GM12878 (cell line): Measurements from ENCODE around the gene GOLGA2. TPM values are rescaled to one million over a fixed set of nuclear protein-coding genes. Genes with fewer than 3 reads are reported as not detected.

Experiments used
- ATAC-seq: fragments of 200-7000 bp; cut with Tn5 transposase; 3 replicates; pipeline ENCODE4 v1.9.1; 2020; ENCODE audit warnings: mild to moderate bottlenecking, moderate library complexity
- BruUV-seq: library from RNA; stranded (reverse); fragments of 400-500 nt; replicated peaks from 2 replicates; lab custom pipeline; 2021; lab: Mats Ljungman, UMichigan
- CTCF ChIA-PET: fragments of 300-600 bp; sonication (Branson Sonifier 250); formaldehyde crosslinking; extraction: SDS; loops from one replicate; lab custom pipeline; 2021; ENCODE audit warnings: inconsistent platforms; lab: Yijun Ruan, JAX
- POLR2A ChIA-PET: fragments of 350-600 bp; formaldehyde crosslinking; extraction: SDS; loops from one replicate; lab custom pipeline; 2021; ENCODE audit warnings: inconsistent platforms; lab: Charles Lee
- RAD21 ChIA-PET: fragments of 300-600 bp; sonication (Branson Sonifier 250); formaldehyde crosslinking; loops from one replicate; lab custom pipeline; 2023; ENCODE audit warnings: antibody characterized with exemption; ENCODE audit not compliant: unreplicated experiment; lab: Charles Lee
- SMC1A ChIA-PET: fragments of 300-600 bp; sonication (Branson Sonifier 250); formaldehyde crosslinking; loops from one replicate; lab custom pipeline; 2023; ENCODE audit not compliant: unreplicated experiment, uncharacterized antibody; lab: Charles Lee
- DNase-seq: peaks from one replicate; pipeline ENCODE4 v3.0.0-alpha.2; 2011; ENCODE audit warnings: low read depth, low spot score
- FAIRE-seq: peaks from 3 replicates; lab custom pipeline; 2011; peaks lifted over from hg19 to GRCh38; lab: Jason Lieb, UNC
- H2AFZ ChIP-seq: 2 replicates; pipeline ENCODE4 v1.6.0; 2011; ENCODE audit warnings: low read depth, low read length, control low read depth; ENCODE audit not compliant: control insufficient read depth
- H3K27ac ChIP-seq: 2 replicates; pipeline ENCODE4 v1.5.1; 2011; ENCODE audit warnings: control low read depth; ENCODE audit not compliant: control insufficient read depth, insufficient read depth
- H3K27me3 ChIP-seq, 2 experiments: replicated peaks in 1 of 2; 2 replicates each; pipeline versions ENCODE4 v1.6.0 to v1.6.1; 2011; ENCODE audit warnings: low read length in 1 of 2; ENCODE audit not compliant: control insufficient read depth in 2 of 2, insufficient read depth in 2 of 2
- H3K36me3 ChIP-seq, 2 experiments: 2 replicates each; pipeline ENCODE4 v1.5.1; 2011; ENCODE audit warnings: low read length in 1 of 2; ENCODE audit not compliant: control insufficient read depth in 2 of 2, insufficient read depth in 2 of 2
- H3K4me1 ChIP-seq: 2 replicates; pipeline ENCODE4 v1.6.1; 2011; ENCODE audit warnings: mild to moderate bottlenecking, low read length, moderate library complexity, mixed read lengths; ENCODE audit not compliant: control insufficient read depth, insufficient read depth
- H3K4me2 ChIP-seq: 2 replicates; pipeline ENCODE4 v1.6.0; 2011; ENCODE audit warnings: control low read depth; ENCODE audit not compliant: control insufficient read depth, insufficient read depth
- H3K4me3 ChIP-seq: fragments of 200-600 bp; sonication (generic); 2 replicates; pipeline ENCODE4 v1.5.1; 2016
- H3K79me2 ChIP-seq: 2 replicates; pipeline ENCODE4 v1.6.0; 2011; ENCODE audit warnings: low read length; ENCODE audit not compliant: control insufficient read depth, insufficient read depth
- H3K9ac ChIP-seq: 2 replicates; pipeline ENCODE4 v1.8.0; 2011; ENCODE audit warnings: low read length, control low read depth, mixed read lengths; ENCODE audit not compliant: control insufficient read depth, insufficient read depth
- H3K9me3 ChIP-seq: replicated peaks from 3 replicates; pipeline ENCODE4 v1.5.1; 2011; ENCODE audit warnings: mild to moderate bottlenecking, low read length; ENCODE audit not compliant: control insufficient read depth, insufficient read depth
- H4K20me1 ChIP-seq: 2 replicates; pipeline ENCODE4 v1.6.0; 2011; ENCODE audit not compliant: control insufficient read depth, insufficient read depth
- ATF7 ChIP-seq: fragments of 450-650 bp; IDR thresholded peaks from 2 replicates; pipeline ENCODE4 v1.6.1; 2016; ENCODE audit warnings: low read depth, mild to moderate bottlenecking
- CBFB ChIP-seq: IDR thresholded peaks from 2 replicates; pipeline ENCODE4 v1.6.1; 2016; ENCODE audit warnings: antibody characterized with exemption, low read depth
- EP300 ChIP-seq, 2 experiments: fragments of 150-350 bp in 1 of 2; IDR thresholded peaks; 2 replicates each; pipeline ENCODE4 v1.6.1; 2011 to 2012; ENCODE audit warnings: low read depth in 2 of 2, low read length in 2 of 2, borderline replicate concordance in 1 of 2, improper control_type of control experiment in 1 of 2, inconsistent platforms in 1 of 2; ENCODE audit not compliant: control insufficient read depth in 1 of 2
- ESRRA ChIP-seq: IDR thresholded peaks from 2 replicates; pipeline ENCODE4 v1.6.1; 2012; ENCODE audit warnings: mild to moderate bottlenecking, low read length, improper control_type of control experiment
- IKZF2 ChIP-seq, 2 experiments: fragments of 450-650 bp; IDR thresholded peaks; 2 replicates each; pipeline ENCODE4 v1.6.1; 2017; ENCODE audit warnings: mild to moderate bottlenecking in 2 of 2, moderate library complexity in 2 of 2
- JUNB ChIP-seq: IDR thresholded peaks from 2 replicates; pipeline ENCODE4 v1.6.1; 2016; ENCODE audit warnings: antibody characterized with exemption, mild to moderate bottlenecking
- NFIC ChIP-seq: IDR thresholded peaks from 2 replicates; pipeline ENCODE4 v1.6.1; 2012; ENCODE audit warnings: low read depth, mild to moderate bottlenecking, inconsistent platforms, low read length, moderate library complexity
- NR2F1 ChIP-seq: fragments of 450-650 bp; conservative IDR thresholded peaks from 2 replicates; pipeline ENCODE4 v1.6.1; 2017; ENCODE audit warnings: mild to moderate bottlenecking
- PAX5 ChIP-seq: IDR thresholded peaks from 2 replicates; pipeline ENCODE4 v1.6.1; 2011; ENCODE audit warnings: low read depth, low read length, borderline replicate concordance
- RELA ChIP-seq: fragments of 450-650 bp; IDR thresholded peaks from 2 replicates; pipeline ENCODE4 v1.8.0; 2014; ENCODE audit warnings: borderline replicate concordance; ENCODE audit not compliant: partially characterized antibody
- SREBF1 ChIP-seq: IDR thresholded peaks from 2 replicates; pipeline ENCODE4 v1.6.1; 2012; ENCODE audit warnings: mild to moderate bottlenecking, low read length
- STAT3 ChIP-seq: IDR thresholded peaks from 2 replicates; pipeline ENCODE4 v1.6.1; 2011; ENCODE audit warnings: low read depth, low read length, improper control_type of control experiment
- TARDBP ChIP-seq: IDR thresholded peaks from 2 replicates; pipeline ENCODE4 v1.6.1; 2016; ENCODE audit warnings: borderline replicate concordance
- TCF12 ChIP-seq: IDR thresholded peaks from 2 replicates; pipeline ENCODE4 v1.6.1; 2011; ENCODE audit warnings: low read depth, mild to moderate bottlenecking, low read length
- YBX1 ChIP-seq: fragments of 450-650 bp; IDR thresholded peaks from 2 replicates; pipeline ENCODE4 v1.6.1; 2016; ENCODE audit warnings: antibody characterized with exemption
- WGBS: methylation state at CpG from one replicate; pipeline ENCODE4 v1.1.6; 2016; ENCODE audit warnings: low lambda C conversion rate; ENCODE audit not compliant: insufficient replicate concordance, insufficient coverage; ENCODE audit errors: missing lambda C conversion rate; 5-methylcytosine and 5-hydroxymethylcytosine counted together
- in situ Hi-C: fragments of 300-500 bp; cut with MboI; formaldehyde crosslinking; loops from 9 replicates; pipeline ENCODE4 v1.14.3; 2018; ENCODE audit warnings: mixed read lengths
- intact Hi-C: fragments of 100-400 bp; cut with micrococcal nuclease; formaldehyde crosslinking; loops from one replicate; pipeline ENCODE4 v1.14.2; 2022; ENCODE audit not compliant: unreplicated experiment
- polyA plus RNA-seq, 11 experiments: library from polyadenylated mRNA; depleted of rRNA in 4 of 11; unstranded in 6 of 11; stranded (reverse) in 5 of 11; fragments of >200 nt; fragmentation: Nextera tagmentation in 4 of 11; fragmentation: Illumina TruSeq in 1 of 11; extraction: Ambion mirVana in 4 of 11; extraction: Trizol in 1 of 11; gene quantifications; 1 replicate in 1 of 11; 2 replicates in 10 of 11; pipeline versions ENCODE4 v1.2.1 to v1.2.3, GENCODE V29; 2011 to 2016; ENCODE audit warnings: inconsistent platforms in 2 of 11, missing spikeins in 2 of 11, low read depth in 1 of 11
- total RNA-seq, 4 experiments: library from RNA; depleted of rRNA in 3 of 4; stranded (reverse); fragments of >200 nt in 3 of 4; fragmentation: Illumina TruSeq in 1 of 4; extraction: Trizol in 1 of 4; gene quantifications; 2 replicates each; pipeline versions ENCODE4 v1.2.1 to v1.2.3, GENCODE V29; 2013 to 2021
- TF ChIP-seq, protein P1 (sequence below): fragments of 450-650 bp; IDR thresholded peaks from 2 replicates; pipeline ENCODE4 v1.6.1; 2017; ENCODE audit warnings: low read depth, mild to moderate bottlenecking, moderate library complexity
- TF ChIP-seq, protein P2 (sequence below): fragments of 450-650 bp; formaldehyde crosslinking; IDR thresholded peaks from 2 replicates; pipeline ENCODE4 v1.5.0; 2022; ENCODE audit warnings: mild to moderate bottlenecking, missing genetic modification characterization

Gene GOLGA2
- total and polyA plus RNA-seq, 10 of the 15 experiments (the other 5 are each of a cell fraction or from before 2014, with no cell fraction given), result 5.9 to 32.6 (median 19.7) TPM

DNA sequence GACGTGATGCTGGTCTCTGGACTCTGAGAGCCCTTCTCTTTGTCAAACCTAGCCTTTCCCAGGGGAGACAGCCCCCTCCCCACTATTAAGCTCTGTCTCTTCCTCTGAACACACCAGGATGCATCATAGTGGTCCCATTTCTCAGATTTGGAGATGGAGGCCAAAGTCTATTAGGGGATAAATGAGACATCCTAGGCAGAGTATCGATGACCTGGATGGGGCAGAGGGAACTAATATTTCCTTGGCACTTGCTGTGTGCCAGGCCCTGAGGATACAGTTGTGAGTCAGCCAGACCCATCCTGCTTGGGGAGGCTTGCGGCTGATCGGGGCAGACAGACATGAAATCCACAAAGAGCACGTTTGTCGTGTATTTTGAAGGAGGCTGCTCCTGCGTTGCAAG is 67.4 kb downstream of the GOLGA2 start:
- Histone ChIP-seq H2AFZ (no peak overlapping the region), H3K4me1 (peaks cover 7% of the 10 kb centered on the region; the same call in 1 of the 2 replicates), H3K27me3 (peaks cover 11 to 14% of the 10 kb centered on the region in 2 experiments; a peak in 3 of 4 replicates), H3K36me3 (no peaks in the 10 kb centered on the region), H3K79me2 (no peaks in the 10 kb centered on the region), H3K9me3 (no peaks in the 10 kb centered on the region), H3K4me3 (no peak overlapping the region), H3K9ac (no peak overlapping the region), H3K4me2 (no peak overlapping the region), H4K20me1 (no peaks in the 10 kb centered on the region), H3K27ac (no peak overlapping the region)
- ChIA-PET POLR2A (no interaction called here), CTCF (no interaction called here), SMC1A (no interaction called here), RAD21 (no interaction called here)
- no TSS peak for BruUV-seq
- 48% methylated on average over 7 of the region's 7 CpGs for WGBS
- no peak for DNase-seq
- intact Hi-C loops, result no loop called here
- FAIRE-seq, result no peak
- no peak for ATAC-seq
- in situ Hi-C loops, result no loop called here
- no peak for TF ChIP-seq NR2F1
- TF ChIP-seq CBFB, result no peak
- TF ChIP-seq EP300 (IDR thresholded peaks at IDR 0.05; ENCODE audit: borderline replicate concordance in 1 of 2, control insufficient read depth in 1 of 2, low read depth in 2 of 2, low read length in 2 of 2), result no peak
- no peak for TF ChIP-seq PAX5
- TF ChIP-seq ATF7, result no peak
- TF ChIP-seq, protein P1, sequence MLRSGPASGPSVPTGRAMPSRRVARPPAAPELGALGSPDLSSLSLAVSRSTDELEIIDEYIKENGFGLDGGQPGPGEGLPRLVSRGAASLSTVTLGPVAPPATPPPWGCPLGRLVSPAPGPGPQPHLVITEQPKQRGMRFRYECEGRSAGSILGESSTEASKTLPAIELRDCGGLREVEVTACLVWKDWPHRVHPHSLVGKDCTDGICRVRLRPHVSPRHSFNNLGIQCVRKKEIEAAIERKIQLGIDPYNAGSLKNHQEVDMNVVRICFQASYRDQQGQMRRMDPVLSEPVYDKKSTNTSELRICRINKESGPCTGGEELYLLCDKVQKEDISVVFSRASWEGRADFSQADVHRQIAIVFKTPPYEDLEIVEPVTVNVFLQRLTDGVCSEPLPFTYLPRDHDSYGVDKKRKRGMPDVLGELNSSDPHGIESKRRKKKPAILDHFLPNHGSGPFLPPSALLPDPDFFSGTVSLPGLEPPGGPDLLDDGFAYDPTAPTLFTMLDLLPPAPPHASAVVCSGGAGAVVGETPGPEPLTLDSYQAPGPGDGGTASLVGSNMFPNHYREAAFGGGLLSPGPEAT, result no peak
- no peak for TF ChIP-seq ESRRA
- TF ChIP-seq TARDBP, result no peak
- no peak for TF ChIP-seq JUNB
- TF ChIP-seq NFIC, result no peak
- TF ChIP-seq STAT3, result no peak
- TF ChIP-seq TCF12, result no peak
- TF ChIP-seq, protein P2, sequence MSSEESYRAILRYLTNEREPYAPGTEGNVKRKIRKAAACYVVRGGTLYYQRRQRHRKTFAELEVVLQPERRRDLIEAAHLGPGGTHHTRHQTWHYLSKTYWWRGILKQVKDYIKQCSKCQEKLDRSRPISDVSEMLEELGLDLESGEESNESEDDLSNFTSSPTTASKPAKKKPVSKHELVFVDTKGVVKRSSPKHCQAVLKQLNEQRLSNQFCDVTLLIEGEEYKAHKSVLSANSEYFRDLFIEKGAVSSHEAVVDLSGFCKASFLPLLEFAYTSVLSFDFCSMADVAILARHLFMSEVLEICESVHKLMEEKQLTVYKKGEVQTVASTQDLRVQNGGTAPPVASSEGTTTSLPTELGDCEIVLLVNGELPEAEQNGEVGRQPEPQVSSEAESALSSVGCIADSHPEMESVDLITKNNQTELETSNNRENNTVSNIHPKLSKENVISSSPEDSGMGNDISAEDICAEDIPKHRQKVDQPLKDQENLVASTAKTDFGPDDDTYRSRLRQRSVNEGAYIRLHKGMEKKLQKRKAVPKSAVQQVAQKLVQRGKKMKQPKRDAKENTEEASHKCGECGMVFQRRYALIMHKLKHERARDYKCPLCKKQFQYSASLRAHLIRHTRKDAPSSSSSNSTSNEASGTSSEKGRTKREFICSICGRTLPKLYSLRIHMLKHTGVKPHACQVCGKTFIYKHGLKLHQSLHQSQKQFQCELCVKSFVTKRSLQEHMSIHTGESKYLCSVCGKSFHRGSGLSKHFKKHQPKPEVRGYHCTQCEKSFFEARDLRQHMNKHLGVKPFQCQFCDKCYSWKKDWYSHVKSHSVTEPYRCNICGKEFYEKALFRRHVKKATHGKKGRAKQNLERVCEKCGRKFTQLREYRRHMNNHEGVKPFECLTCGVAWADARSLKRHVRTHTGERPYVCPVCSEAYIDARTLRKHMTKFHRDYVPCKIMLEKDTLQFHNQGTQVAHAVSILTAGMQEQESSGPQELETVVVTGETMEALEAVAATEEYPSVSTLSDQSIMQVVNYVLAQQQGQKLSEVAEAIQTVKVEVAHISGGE (CRISPR knock-in tag), result no peak
- no peak for TF ChIP-seq RELA
- no peak for TF ChIP-seq SREBF1
- no peak for TF ChIP-seq IKZF2 (IDR thresholded peaks at IDR 0.05)
- TF ChIP-seq YBX1, result no peak
